ENCODE results near the gene NFYB.
"Not testable (repeated sequence)": the region's sequence is repeated elsewhere in the genome, so short reads cannot be mapped to it uniquely, and the experiment has no call there.

NFYB gene

DNA sequence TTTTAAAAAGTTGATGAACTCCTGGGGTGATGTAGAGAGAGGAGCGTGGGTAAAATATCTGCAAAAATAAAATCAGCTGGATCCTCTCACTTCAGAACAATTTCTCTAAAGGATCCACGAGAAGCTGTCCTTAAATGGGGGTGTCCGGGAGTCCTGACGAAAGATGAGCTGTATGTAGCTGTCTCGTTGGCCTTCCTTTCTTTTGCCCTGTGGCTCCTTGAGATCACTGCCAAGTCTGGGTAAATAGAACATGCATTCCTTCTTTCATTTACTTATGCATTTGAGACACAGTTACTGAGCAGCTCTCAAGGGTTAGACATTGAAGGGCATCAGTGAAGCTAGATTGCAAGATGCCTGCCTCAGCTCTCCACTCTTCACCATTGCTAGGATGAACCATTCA is 42.4 kb upstream of the NFYB start:
- H3K9me2 ChIP-seq (replicated peaks; ENCODE audit: insufficient read depth, low read length): no peaks in the 10 kb centered on the region
- TF ChIP-seq EZH2phosphoT487 (conservative IDR thresholded peaks at IDR 0.05; ENCODE audit: low read length): no peak
- TF ChIP-seq, protein P1, sequence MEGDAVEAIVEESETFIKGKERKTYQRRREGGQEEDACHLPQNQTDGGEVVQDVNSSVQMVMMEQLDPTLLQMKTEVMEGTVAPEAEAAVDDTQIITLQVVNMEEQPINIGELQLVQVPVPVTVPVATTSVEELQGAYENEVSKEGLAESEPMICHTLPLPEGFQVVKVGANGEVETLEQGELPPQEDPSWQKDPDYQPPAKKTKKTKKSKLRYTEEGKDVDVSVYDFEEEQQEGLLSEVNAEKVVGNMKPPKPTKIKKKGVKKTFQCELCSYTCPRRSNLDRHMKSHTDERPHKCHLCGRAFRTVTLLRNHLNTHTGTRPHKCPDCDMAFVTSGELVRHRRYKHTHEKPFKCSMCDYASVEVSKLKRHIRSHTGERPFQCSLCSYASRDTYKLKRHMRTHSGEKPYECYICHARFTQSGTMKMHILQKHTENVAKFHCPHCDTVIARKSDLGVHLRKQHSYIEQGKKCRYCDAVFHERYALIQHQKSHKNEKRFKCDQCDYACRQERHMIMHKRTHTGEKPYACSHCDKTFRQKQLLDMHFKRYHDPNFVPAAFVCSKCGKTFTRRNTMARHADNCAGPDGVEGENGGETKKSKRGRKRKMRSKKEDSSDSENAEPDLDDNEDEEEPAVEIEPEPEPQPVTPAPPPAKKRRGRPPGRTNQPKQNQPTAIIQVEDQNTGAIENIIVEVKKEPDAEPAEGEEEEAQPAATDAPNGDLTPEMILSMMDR (IDR thresholded peaks at IDR 0.05; ENCODE audit: insufficient read depth, low read length, poor library complexity, severe bottlenecking): no peak
- no peak overlapping the region for H2AFZ ChIP-seq (ENCODE audit: low read depth, low read length, severe bottlenecking)
- no peak overlapping the region for H3K27ac ChIP-seq (ENCODE audit: low read depth, low read length)
- no peak overlapping the region for H3K9ac ChIP-seq (ENCODE audit: low read length)
- H3K36me3 ChIP-seq (ENCODE audit: low read length): no peaks in the 10 kb centered on the region
- H3F3A ChIP-seq (ENCODE audit: insufficient read depth): no peaks in the 10 kb centered on the region
- no peak overlapping the region for H3K4me2 ChIP-seq (ENCODE audit: low read depth, low read length, poor library complexity, severe bottlenecking)
- H3K79me2 ChIP-seq (ENCODE audit: insufficient read depth, low read length): no peaks in the 10 kb centered on the region
- H4K20me1 ChIP-seq (ENCODE audit: low read depth, low read length): no peaks in the 10 kb centered on the region
- H3K9me3 ChIP-seq (ENCODE audit: insufficient read depth, low read length): peaks cover 8% of the 10 kb centered on the region; the same call in 1 of the 2 replicates
- H3K27me3 ChIP-seq (ENCODE audit: low read length): no peaks in the 10 kb centered on the region
- no peak overlapping the region for H3K4me3 ChIP-seq (ENCODE audit: insufficient read depth, low read length, poor library complexity, severe bottlenecking)

DNA sequence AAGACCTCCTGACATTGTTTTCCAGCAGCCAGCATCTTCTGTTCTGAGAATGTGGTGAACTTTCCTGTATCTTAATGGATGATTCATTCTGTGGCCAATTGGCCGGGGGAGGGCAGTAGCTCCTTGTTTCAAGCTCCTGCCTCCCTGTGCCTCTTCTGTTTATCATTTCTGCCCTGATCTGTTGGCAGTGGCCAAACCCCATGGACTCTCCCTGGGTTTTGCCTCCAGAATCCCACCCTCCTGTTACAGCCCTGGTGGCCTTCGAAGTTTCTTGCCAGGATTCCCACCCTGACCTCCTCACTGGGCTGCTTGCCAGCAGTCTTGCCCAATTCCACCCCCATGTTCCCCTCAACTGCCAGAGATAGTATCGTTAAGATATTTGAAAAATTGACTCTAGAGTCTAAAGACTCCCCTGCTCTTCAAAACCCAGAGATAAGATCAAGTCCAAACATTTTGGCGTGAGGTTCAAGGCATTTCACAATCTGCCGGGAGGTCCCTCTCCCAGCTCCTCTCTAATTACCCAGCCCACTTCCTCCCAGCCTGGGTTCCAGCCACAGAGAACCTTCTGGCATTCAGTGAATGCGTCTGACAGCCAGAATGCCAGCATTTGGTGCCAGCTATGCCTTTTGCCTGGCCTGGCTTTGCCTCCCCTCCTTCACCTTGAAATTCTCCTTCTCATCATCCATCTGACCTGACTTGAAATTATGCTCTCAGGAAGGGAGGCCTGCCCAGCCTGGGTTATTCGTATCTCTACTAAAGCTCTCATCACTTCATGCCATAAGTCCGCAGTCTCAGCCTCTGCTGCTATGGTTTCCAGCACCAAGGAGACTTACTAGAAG is 39.9 kb upstream of the NFYB start:
- Histone ChIP-seq H3K4me2 (ENCODE audit: low read depth, low read length, poor library complexity, severe bottlenecking) (no peak overlapping the region), H3K79me2 (ENCODE audit: insufficient read depth, low read length) (no peaks in the 10 kb centered on the region), H4K20me1 (ENCODE audit: low read depth, low read length) (no peaks in the 10 kb centered on the region), H3F3A (ENCODE audit: insufficient read depth) (0 out of 2 replicates have a peak, but pooled peaks cover 3% of the 10 kb centered on the region), H3K27me3 (ENCODE audit: low read length) (no peaks in the 10 kb centered on the region), H3K4me3 (ENCODE audit: insufficient read depth, low read length, poor library complexity, severe bottlenecking) (no peak overlapping the region), H3K36me3 (ENCODE audit: low read length) (no peaks in the 10 kb centered on the region), H2AFZ (ENCODE audit: low read depth, low read length, severe bottlenecking) (no peak overlapping the region), H3K27ac (ENCODE audit: low read depth, low read length) (no peak overlapping the region), H3K9me2 (replicated peaks; ENCODE audit: insufficient read depth, low read length) (no peaks in the 10 kb centered on the region), H3K9ac (ENCODE audit: low read length) (no peak overlapping the region), H3K9me3 (ENCODE audit: insufficient read depth, low read length) (no peaks in the 10 kb centered on the region)
- TF ChIP-seq, protein P1 (IDR thresholded peaks at IDR 0.05; ENCODE audit: insufficient read depth, low read length, poor library complexity, severe bottlenecking): no peak
- no peak for TF ChIP-seq EZH2phosphoT487 (conservative IDR thresholded peaks at IDR 0.05; ENCODE audit: low read length)

GRCh38 chr12:104177336-104177662 is 39.3 kb upstream of the NFYB start:
- Histone ChIP-seq H3K36me3 (ENCODE audit: low read length) (no peaks in the 10 kb centered on the region), H3K9me2 (replicated peaks; ENCODE audit: insufficient read depth, low read length) (no peaks in the 10 kb centered on the region), H3K4me3 (ENCODE audit: insufficient read depth, low read length, poor library complexity, severe bottlenecking) (no peak overlapping the region), H3F3A (ENCODE audit: insufficient read depth) (0 out of 2 replicates have a peak, but pooled peaks cover 3% of the 10 kb centered on the region), H3K27ac (ENCODE audit: low read depth, low read length) (no peak overlapping the region), H2AFZ (ENCODE audit: low read depth, low read length, severe bottlenecking) (no peak overlapping the region), H3K79me2 (ENCODE audit: insufficient read depth, low read length) (no peaks in the 10 kb centered on the region), H3K9me3 (ENCODE audit: insufficient read depth, low read length) (no peaks in the 10 kb centered on the region), H3K4me2 (ENCODE audit: low read depth, low read length, poor library complexity, severe bottlenecking) (no peak overlapping the region), H3K27me3 (ENCODE audit: low read length) (no peaks in the 10 kb centered on the region), H3K9ac (ENCODE audit: low read length) (no peak overlapping the region), H4K20me1 (ENCODE audit: low read depth, low read length) (no peaks in the 10 kb centered on the region)
- TF ChIP-seq EZH2phosphoT487 (conservative IDR thresholded peaks at IDR 0.05; ENCODE audit: low read length): no peak

GRCh38 chr12:104175726-104176247 is 37.8 kb upstream of the NFYB start:
- Histone ChIP-seq H4K20me1 (ENCODE audit: low read depth, low read length) (no peaks in the 10 kb centered on the region), H3K27ac (ENCODE audit: low read depth, low read length) (no peak overlapping the region), H3K9me3 (ENCODE audit: insufficient read depth, low read length) (no peaks in the 10 kb centered on the region), H2AFZ (ENCODE audit: low read depth, low read length, severe bottlenecking) (no peak overlapping the region), H3K9me2 (replicated peaks; ENCODE audit: insufficient read depth, low read length) (no peaks in the 10 kb centered on the region), H3K36me3 (ENCODE audit: low read length) (no peaks in the 10 kb centered on the region), H3F3A (ENCODE audit: insufficient read depth) (0 out of 2 replicates have a peak, but pooled peaks cover 3% of the 10 kb centered on the region), H3K4me2 (ENCODE audit: low read depth, low read length, poor library complexity, severe bottlenecking) (no peak overlapping the region), H3K4me3 (ENCODE audit: insufficient read depth, low read length, poor library complexity, severe bottlenecking) (no peak overlapping the region), H3K79me2 (ENCODE audit: insufficient read depth, low read length) (no peaks in the 10 kb centered on the region), H3K27me3 (ENCODE audit: low read length) (no peaks in the 10 kb centered on the region), H3K9ac (ENCODE audit: low read length) (no peak overlapping the region)
- TF ChIP-seq, protein P1 (IDR thresholded peaks at IDR 0.05; ENCODE audit: insufficient read depth, low read length, poor library complexity, severe bottlenecking): no peak
- TF ChIP-seq EZH2phosphoT487 (conservative IDR thresholded peaks at IDR 0.05; ENCODE audit: low read length): no peak

DNA sequence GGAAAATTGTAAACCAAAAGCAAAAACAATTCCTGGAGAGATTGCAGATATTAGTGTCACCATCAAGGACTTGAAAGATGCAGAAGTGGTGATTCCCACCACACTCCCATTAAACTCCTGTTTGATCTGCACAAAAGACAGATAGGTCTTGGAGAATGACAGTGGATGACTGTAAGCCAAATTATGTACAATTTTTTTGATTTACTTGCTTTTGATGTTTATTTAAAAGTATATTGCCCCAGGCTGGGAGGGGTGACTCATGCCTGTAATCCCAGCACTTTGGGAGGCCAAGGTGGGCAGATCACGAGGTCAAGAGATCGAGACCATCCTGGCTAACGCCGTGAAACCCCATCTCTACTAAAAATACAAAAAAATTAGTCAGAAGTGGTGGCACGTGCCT is 35.8 kb upstream of the NFYB start:
- H3K36me3 ChIP-seq (ENCODE audit: low read length); H2AFZ ChIP-seq (ENCODE audit: low read depth, low read length, severe bottlenecking); H3K4me2 ChIP-seq (ENCODE audit: low read depth, low read length, poor library complexity, severe bottlenecking); H4K20me1 ChIP-seq (ENCODE audit: low read depth, low read length); H3K79me2 ChIP-seq (ENCODE audit: insufficient read depth, low read length); H3K4me3 ChIP-seq (ENCODE audit: insufficient read depth, low read length, poor library complexity, severe bottlenecking); H3K9me3 ChIP-seq (ENCODE audit: insufficient read depth, low read length); H3F3A ChIP-seq (ENCODE audit: insufficient read depth); H3K9ac ChIP-seq (ENCODE audit: low read length); H3K9me2 ChIP-seq (replicated peaks; ENCODE audit: insufficient read depth, low read length); H3K27me3 ChIP-seq (ENCODE audit: low read length); H3K27ac ChIP-seq (ENCODE audit: low read depth, low read length): not testable (repeated sequence)
